GM19099 (cell line): ENCODE measurements around the gene PNMA6E.

Experiments
- POLR2A ChIP-seq: IDR thresholded peaks from 3 replicates; pipeline ENCODE4 v1.6.1; 2011; ENCODE audit warnings: low read depth; ENCODE audit not compliant: insufficient read length; ENCODE audit errors: extremely low read depth

PNMA6E gene

DNA sequence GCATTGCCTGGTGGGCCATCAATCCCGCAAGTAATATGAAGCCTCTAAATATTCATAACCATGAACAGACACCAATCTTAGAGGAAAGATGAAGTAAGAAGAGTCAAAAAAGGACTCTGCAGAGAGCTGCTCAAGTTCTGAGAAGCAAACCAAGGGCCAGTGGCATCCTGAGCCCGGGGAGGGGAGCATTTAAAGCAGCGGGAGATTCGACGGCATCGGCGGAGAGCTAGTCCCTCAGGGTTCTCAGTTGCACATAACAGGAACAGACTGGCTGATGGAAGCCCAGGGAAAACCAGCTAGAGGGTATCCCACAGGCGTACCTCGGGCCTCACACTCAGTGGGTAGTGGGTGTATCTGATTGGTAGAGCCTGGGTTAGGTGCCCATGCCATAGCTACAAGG is 4.9 kb upstream of the PNMA6E start:
- TF ChIP-seq POLR2A = no peak

DNA sequence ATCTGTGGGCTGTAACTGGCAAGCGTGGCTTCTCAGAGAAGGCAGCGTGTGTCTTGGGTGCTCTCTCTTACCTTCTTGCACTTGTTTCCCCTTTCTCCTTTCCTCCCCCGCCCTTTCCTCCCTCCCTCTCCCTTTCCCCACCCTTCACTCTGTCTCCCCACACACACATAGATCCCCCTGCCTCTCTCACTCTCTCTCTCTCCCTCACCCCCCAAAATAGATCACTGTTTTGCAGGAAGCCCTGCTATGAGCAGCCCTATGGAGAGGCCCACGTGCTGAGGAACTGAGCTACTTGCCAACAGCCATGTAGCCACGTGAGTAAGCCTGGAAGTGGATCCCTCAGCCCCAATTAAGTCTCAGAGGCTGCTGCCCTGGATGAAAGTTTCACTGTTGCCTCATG is 4.3 kb upstream of the PNMA6E start:
- TF ChIP-seq POLR2A = no peak

DNA sequence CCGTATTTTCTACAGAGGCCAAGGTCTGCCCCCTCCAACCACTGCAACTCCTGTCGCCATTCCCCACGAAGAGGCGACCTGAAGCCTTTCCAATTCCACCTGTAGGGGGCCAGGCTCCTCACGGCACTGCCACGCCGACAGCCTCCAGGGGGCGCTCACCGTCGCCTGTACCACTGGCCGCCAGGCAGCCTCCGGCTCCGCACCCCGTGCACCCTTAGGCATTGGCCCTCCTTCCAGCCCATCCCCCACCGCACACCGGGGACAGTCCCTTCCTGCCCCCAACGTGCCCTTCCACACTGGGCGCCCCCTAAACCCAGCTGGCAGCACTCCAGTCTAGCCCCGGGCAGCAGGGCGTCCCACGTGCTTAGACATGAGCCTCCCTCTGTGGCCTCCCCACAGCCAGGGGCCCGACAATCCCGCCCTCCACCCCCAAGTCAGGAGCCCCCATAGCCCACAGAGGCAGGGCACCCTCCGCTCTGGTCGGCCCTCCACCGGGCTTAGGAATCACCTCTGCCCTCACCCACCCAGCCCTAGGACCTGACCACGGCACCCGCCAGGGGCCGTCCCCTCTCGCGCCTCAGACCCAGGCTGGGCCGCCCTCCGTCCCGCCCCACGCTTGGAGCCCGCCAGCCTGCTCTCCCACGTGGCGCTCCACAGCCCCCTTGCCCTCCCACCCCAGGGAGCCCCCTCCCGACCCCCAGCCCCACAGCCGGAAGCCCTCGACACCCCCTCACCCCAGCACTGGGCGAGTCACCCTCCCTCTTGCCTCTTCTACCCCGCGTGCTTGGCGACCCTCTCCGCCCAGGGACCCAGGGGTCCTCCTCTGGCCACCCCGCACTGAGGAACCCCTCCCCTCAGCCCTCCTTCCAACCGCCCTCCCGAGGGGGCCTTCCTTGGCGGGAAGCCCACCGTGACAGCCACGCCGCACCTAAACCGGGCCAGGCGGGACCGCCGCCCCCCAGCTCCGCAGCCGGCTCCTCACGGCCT is 711 bp downstream of the PNMA6E start:
- no peak for TF ChIP-seq POLR2A

DNA sequence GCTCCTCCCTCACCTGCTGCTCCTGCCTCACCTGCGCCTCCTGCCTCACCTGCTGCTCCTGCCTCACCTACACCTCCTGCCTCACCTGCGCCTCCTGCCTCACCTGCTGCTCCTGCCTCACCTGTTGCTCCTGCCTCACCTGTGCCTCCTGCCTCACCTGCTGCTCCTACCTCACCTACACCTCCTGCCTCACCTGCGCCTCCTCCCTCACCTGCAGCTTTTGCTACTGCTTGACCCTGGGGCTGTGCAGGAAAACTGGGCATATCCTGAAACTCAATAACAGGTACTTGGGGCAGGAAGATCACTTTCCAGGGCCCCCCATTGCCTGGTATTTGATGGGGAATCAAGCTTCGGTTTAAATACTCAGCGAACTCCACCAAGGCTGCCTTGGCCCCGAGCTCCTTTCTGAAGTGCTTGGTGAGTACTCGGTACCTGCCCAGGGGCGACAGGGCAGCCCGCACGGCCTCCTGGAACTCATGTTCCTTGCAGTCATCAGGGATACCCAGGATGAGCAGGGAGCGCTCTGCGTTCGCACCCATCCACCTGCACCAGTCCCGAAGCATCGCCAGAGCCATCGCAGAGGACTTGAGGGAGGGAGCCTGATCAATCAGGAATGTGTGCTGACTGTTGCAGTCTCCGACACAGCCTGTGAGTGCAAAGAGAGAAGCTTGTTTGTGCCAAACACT is 2.7 kb downstream of the PNMA6E start:
- TF ChIP-seq POLR2A = no peak

DNA sequence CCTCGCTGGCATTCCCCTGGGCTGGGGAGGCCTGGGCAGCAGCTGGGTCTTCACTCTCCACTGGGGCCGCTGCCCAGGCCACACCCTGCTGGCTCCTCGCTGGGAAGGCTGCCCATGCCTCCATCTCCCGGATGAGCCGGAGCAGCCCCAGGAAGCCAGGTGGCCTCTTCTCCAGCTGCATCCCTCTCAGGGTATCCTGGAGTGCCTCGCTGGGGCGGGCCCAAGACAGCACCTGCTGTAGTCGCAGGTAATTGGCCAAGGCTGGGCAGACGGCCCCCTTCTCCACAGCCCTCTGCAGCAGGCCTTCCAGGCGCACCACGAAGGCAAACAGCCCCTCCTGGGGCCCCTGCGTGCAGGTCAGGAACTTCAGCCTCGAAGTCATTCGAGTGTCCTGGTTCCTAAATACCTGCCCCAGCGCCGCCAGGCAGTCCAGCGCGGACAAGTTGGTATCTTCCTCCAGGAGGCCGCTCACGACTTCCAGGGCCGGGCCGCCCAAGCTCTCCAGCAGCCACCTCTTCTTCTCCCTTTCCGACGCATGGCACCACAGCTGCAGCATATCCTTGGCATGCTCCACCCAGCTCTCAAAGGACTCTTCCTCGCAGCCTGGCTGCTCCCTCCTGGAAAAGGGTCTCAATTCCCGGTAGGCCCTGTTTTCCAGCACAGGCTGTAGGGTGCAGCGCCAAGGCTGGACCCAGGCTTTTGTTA is 3.7 kb downstream of the PNMA6E start:
- no peak for TF ChIP-seq POLR2A

DNA sequence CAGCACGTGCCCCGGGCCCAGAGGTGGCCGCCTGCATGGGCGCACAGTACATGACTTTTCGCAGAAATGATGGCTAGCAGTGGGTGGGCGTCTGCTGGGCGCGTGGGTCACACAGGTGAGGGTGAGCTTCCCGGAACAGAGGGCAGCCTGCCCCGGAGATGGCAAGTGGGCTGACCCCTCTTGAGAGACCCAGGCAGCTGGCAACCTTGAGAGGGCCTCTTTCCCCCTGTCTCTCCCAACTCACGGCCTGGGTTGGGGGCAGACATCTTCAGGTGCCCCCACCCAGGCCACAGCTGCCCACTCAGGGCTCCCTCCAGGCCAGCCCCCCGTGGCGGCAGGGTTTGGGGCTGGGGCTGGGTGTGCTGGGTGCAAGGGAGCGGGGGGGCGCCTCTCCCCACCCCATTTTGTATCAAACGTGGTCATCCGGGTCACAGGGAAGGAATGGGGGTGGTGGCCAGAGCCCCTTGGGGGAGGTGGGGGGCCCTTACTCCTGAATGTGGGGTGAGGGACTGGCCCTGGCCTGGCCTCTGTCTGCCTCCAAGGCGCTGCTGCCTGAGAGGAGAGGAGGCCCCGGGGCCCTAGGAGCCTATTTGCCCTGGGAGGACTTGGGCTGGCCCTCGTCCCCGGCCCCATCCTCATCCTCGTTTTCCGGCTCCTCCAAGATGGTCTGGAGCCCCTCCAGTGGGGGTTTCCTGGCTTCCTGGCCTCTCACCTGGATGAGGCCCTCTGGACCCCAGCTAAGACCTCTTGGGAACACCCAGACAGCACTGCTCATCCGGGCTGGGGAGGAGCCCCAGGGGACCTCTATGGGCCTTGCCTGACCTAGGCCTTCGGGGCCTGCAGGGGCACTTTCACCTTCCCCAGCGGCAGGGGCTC is 4.6 kb downstream of the PNMA6E start:
- TF ChIP-seq POLR2A = no peak

DNA sequence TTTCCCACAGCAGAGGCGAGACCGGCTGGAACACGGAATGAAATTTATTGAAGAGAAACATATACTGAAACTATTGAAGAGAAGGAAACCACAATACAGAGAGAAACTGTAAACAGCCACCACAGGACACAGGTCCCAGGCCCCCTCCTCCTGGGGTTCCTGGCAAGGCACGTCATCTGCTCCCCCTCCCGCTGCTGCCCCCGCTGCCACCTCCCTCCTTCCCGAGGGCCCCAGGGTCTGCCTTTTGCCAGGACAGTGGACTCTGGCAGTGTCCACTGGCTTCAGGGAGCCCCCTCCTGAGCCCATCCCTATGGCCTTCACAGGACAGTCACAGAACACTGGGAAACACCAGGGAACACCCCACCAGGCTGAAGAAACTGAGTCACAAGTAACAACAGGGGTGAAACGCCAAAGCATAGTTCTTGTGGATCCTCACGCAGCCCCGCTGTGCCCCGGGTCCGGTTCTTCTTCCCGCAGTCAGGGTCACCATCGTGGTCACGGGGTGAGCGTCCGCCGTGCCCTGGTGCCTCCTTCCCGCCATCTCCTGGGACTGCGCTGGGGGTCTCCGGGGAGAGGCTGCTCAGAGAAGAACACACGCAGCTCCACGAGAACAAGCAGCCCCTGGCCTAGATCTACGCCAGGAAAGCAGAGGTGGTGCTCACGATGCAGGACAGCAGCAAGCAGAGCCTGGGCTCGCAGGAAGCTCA is 5.4 kb downstream of the PNMA6E start:
- no peak for TF ChIP-seq POLR2A

DNA sequence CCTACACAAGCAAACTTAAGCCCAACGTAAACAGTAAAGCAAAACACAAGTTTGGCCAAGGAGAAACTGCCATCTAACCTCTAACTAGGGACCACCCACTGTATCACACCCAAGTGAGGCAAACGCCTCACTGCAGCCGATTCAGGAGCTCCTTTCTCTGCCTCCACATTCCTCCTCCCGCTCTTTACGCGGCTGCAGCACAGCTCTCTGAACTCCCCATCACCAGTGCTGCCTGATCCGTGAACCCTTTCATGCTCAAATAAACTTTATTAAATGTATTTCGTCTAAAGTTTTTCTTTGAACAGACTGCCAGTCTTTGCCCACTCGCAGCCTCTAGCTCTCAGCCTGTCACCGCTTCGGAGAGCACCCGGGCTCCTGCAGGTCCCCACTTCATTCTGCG is 6.5 kb downstream of the PNMA6E start:
- no peak for TF ChIP-seq POLR2A

DNA sequence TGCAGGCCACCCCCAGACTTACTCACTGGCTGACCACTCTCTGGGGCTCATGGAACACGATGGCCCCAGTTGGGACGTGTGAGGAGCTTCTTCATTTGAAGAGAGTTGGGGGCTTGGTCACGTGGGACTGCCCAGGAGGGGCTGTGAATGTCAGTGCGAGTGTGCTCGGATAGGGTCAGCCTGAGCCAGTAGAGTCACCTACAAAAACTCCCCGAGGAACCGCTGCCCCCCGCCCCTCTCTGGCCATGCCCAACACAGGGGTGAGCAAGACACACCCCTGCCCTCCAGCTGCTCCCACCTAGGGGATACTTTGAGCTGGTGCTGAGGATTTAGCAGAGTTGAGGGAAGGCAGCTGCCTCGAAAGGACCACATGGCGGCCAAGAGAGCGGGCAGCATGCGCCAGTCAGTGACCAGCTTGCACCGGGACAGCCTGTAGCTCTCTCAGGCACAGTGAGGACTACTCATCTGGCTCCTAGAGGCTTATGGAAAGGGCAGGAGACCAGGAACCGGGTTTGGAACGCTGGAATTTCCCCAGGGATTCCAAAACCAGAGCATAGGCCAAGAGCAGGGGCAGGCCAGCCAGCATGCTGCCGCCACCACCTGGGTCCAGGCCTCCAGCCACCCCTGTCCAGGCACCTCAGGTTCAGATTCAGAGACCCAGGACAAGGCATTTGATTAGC is 8.4 kb downstream of the PNMA6E start:
- no peak for TF ChIP-seq POLR2A

DNA sequence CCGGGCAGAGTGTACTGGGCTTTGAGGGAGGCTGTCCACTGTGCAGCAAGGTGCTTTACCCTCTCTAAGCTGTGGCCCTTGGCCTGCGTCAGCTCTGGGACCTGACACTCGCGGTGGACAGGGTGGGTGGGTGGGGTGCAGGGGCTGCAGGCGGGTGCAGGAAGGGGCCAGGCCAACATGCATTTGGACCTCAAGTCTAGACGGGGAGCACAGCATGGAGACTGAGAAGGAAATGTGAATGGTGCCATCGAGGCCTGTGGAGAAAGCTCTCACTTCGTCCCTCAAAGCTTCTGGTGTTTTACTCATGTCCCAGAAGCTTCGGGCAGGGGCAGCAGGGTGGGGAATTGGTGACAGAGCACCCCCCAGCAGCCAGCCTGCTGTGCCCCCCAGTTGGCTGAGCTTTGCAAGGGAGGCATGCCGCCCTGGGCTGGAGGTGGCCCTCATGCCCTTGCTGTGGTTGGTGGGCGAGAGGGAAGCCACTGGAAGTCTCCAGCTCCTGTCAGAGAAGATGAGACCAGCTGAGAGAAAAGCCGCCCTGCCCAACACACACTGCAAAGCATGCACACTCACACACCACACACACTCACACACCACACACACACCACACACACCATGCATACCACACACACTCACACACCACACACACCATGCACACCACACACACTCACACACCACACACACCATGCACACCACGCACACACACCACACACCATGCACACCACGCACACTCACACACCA is 12.3 kb downstream of the PNMA6E start:
- no peak for TF ChIP-seq POLR2A

DNA sequence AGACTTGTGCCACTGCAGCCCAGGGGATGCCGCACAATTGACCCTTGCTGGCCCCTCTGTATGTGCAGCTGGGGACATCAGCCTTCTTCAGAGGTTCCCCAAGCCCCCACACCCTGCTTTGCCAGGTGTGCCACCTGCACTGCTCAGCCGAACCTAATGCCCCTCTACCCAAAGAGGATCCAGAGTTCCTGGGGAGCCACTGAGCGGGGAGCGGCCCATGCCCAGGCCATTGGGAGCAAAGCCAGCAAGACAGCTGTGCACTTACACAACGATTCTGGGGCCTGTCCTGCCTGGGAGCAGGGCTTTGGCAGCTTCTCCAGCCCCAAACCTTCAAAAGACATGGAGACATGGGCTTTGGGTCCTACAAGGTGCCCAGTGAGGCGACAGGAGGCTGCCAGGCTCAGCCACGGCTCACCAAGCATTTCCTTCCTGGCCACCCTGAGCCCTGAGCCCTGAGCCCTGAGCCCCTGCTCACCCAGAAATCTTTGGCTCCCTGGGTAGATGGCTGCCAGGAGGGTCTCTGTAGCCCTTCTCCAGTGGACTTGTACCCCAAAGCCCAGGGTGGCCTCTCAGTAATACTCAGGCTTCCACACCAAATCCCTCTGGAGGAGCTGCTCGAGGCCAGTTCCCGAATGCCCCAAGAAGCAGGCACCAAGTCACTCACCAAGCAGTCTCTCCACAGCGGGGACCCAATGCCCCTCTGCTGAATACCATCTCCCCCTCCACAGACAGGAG is 13.0 kb downstream of the PNMA6E start:
- no peak for TF ChIP-seq POLR2A

DNA sequence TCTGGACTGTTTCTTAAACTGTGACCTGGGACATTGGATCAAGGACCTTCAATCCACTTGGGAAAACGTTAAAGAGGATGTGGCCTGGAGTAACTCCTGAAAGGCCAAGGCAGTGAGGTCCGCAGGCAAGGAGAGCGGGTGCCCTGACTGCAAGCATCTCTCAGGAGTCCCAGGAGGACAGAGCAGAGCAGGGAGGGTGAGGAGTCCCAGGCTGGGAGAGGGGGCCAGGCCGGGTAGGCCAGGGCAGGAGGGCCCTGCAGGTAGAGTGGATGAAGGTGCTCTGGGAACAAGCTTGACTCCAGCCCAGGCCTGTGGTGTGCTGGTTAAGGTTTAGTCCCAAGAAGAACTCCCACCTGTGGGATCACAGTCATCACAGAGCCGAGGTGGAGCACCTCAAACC is 13.8 kb downstream of the PNMA6E start:
- TF ChIP-seq POLR2A = no peak
